Astrocyte of the spinal cord (primary cell): Measurements from ENCODE around the gene ZNF212.

ENCODE experiments used
- DNase-seq: peaks from one replicate; pipeline ENCODE4 v3.0.0; 2011; ENCODE audit warnings: low read depth, low spot score
- H3K4me3 ChIP-seq: 2 replicates; pipeline ENCODE4 v1.5.1; 2011; ENCODE audit warnings: low read depth, mild to moderate bottlenecking, low read length, moderate library complexity
- CTCF ChIP-seq: IDR thresholded peaks from 2 replicates; pipeline ENCODE4 v1.5.1; 2012; ENCODE audit warnings: low read depth, mild to moderate bottlenecking, low read length, inconsistent platforms
- in situ Hi-C: cut with HindIII; loops from 2 replicates; pipeline ENCODE4 v1.10.0; 2017; ENCODE audit warnings: low sequenced_read_pairs

ZNF212 gene

GRCh38 chr7:149284850-149285585, 45.6 kb downstream of the ZNF212 start:
- H3K4me3 ChIP-seq = peak overlapping the region; percentile 61
- no peak for TF ChIP-seq CTCF
- in situ Hi-C loops = no loop called here
- peak; percentile 87 for DNase-seq

- no peak for TF ChIP-seq CTCF
- H3K4me3 ChIP-seq = peak overlapping the region; percentile 61
- in situ Hi-C loops = no loop called here
- peak; percentile 13 for DNase-seq
Measured at GRCh38 chr7:149285603-149286002, 46.2 kb downstream of the ZNF212 start.

- no peak for DNase-seq
- in situ Hi-C loops = no loop called here
- no peak overlapping the region for H3K4me3 ChIP-seq
- no peak for TF ChIP-seq CTCF
Measured at GRCh38 chr7:149286811-149287400, 47.5 kb downstream of the ZNF212 start.

GRCh38 chr7:149287622-149288021, 48.2 kb downstream of the ZNF212 start:
- no peak for DNase-seq
- TF ChIP-seq CTCF = no peak
- in situ Hi-C loops = no loop called here
- H3K4me3 ChIP-seq = no peak overlapping the region

GRCh38 chr7:149289262-149289661, 49.8 kb downstream of the ZNF212 start:
- in situ Hi-C loops = no loop called here
- TF ChIP-seq CTCF = no peak
- H3K4me3 ChIP-seq = no peak overlapping the region
- DNase-seq = no peak

GRCh38 chr7:149289856-149290255, 50.4 kb downstream of the ZNF212 start:
- in situ Hi-C loops = no loop called here

More at GRCh38 chr7:149289856-149290255, 50.4 kb downstream of the ZNF212 start:
- DNase-seq = no peak
- H3K4me3 ChIP-seq = no peak overlapping the region
- TF ChIP-seq CTCF = no peak
